K562 (cell line): ENCODE results near the gene MAD1L1. TPM values are rescaled to one million over a fixed set of nuclear protein-coding genes. Genes with fewer than 3 reads are reported as not detected.

ENCODE experiments used
- ATF7 ChIP-seq: fragments of 450-650 bp; IDR thresholded peaks from 2 replicates; pipeline ENCODE4 v1.7.1; 2014; ENCODE audit warnings: mild to moderate bottlenecking, moderate library complexity
- BCL6 ChIP-seq: fragments of 250-450 bp; sonication (Bioruptor Pico); IDR thresholded peaks from 2 replicates; pipeline ENCODE4 v1.4.0; 2020
- CBFA2T2 ChIP-seq: fragments of 450-650 bp; conservative IDR thresholded peaks from 2 replicates; pipeline ENCODE4 v1.6.1; 2017; ENCODE audit warnings: mild to moderate bottlenecking
- ETV6 ChIP-seq, 3 experiments: fragments of 150-350 bp in 1 of 3; sonication (generic) in 1 of 3; formaldehyde crosslinking in 1 of 3; IDR thresholded peaks; 2 replicates each; pipeline versions ENCODE4 v1.6.1 to v1.8.0; 2014 to 2022; ENCODE audit warnings: borderline replicate concordance in 2 of 3, low read depth in 2 of 3, antibody characterized with exemption in 1 of 3, low read length in 1 of 3, mild to moderate bottlenecking in 1 of 3, missing genetic modification reagents in 1 of 3
- GABPB2 ChIP-seq: fragments of 250-450 bp; sonication (Bioruptor Pico); conservative IDR thresholded peaks from 2 replicates; pipeline ENCODE4 v1.5.1; 2021; ENCODE audit warnings: mild to moderate bottlenecking
- HBP1 ChIP-seq: fragments of 450-650 bp; formaldehyde crosslinking; IDR thresholded peaks from 2 replicates; pipeline ENCODE4 v1.4.0; 2022; ENCODE audit warnings: missing genetic modification characterization
- KAT2B ChIP-seq: IDR thresholded peaks from one replicate; pipeline ENCODE4 v1.6.1; 2012; ENCODE audit warnings: low read depth, mild to moderate bottlenecking, control low read depth, inconsistent platforms, low read length, moderate library complexity
- MAFF ChIP-seq: IDR thresholded peaks from 2 replicates; pipeline ENCODE4 v1.6.1; 2012; ENCODE audit warnings: low read length, improper control_type of control experiment
- MITF ChIP-seq: IDR thresholded peaks from 2 replicates; pipeline ENCODE4 v1.6.1; 2014; ENCODE audit warnings: antibody characterized with exemption
- MTF1 ChIP-seq: fragments of 250-450 bp; sonication (Bioruptor Pico); IDR thresholded peaks from 2 replicates; pipeline ENCODE4 v1.9.0; 2021; ENCODE audit warnings: moderate library complexity, mild to moderate bottlenecking, inconsistent platforms, borderline replicate concordance
- NCOA2 ChIP-seq, 2 experiments: fragments of 450-650 bp; IDR thresholded peaks; 2 replicates each; pipeline ENCODE4 v1.6.1; 2018; ENCODE audit warnings: mild to moderate bottlenecking in 2 of 2, moderate library complexity in 1 of 2; ENCODE audit not compliant: partially characterized antibody in 2 of 2
- PHF8 ChIP-seq: fragments of 200-600 bp; sonication (generic); IDR thresholded peaks from 2 replicates; pipeline ENCODE4 v1.6.1; 2012; ENCODE audit warnings: mixed run types, mild to moderate bottlenecking, inconsistent platforms, low read length, moderate library complexity, borderline replicate concordance
- RAD21 ChIP-seq, 2 experiments: fragments of 250-450 bp in 1 of 2; fragments of 450-650 bp in 1 of 2; sonication (Bioruptor Pico) in 1 of 2; formaldehyde crosslinking in 1 of 2; IDR thresholded peaks in 1 of 2; conservative IDR thresholded peaks in 1 of 2; 2 replicates each; pipeline versions ENCODE4 v1.4.0 to v1.8.0; 2020 to 2022; ENCODE audit warnings: mild to moderate bottlenecking in 2 of 2, moderate library complexity in 1 of 2
- TCF3 ChIP-seq: sonication (generic); formaldehyde crosslinking; IDR thresholded peaks from 2 replicates; pipeline ENCODE4 v1.4.0; 2020; ENCODE audit warnings: mild to moderate bottlenecking, missing genetic modification reagents
- TEAD4 ChIP-seq, 2 experiments: sonication (generic) in 1 of 2; formaldehyde crosslinking in 1 of 2; IDR thresholded peaks; 2 replicates each; pipeline versions ENCODE4 v1.6.1 to v1.8.0; 2012 to 2022; ENCODE audit warnings: borderline replicate concordance in 1 of 2, inconsistent platforms in 1 of 2, low read length in 1 of 2, mild to moderate bottlenecking in 1 of 2, missing genetic modification reagents in 1 of 2
- THAP7 ChIP-seq: fragments of 250-450 bp; sonication (Bioruptor Pico); IDR thresholded peaks from 2 replicates; pipeline ENCODE4 v1.5.0; 2021
- ZFP36 ChIP-seq: fragments of 150-350 bp; IDR thresholded peaks from 2 replicates; pipeline ENCODE4 v1.6.1; 2018; ENCODE audit warnings: low read length, low read depth; ENCODE audit not compliant: partially characterized antibody
- ZNF311 ChIP-seq: fragments of 250-450 bp; sonication (Bioruptor Pico); IDR thresholded peaks from 2 replicates; pipeline ENCODE4 v1.4.0; 2020; ENCODE audit warnings: mild to moderate bottlenecking, moderate library complexity
- polyA plus RNA-seq, 8 experiments: library from polyadenylated mRNA; depleted of rRNA in 4 of 8; stranded (reverse) in 5 of 8; unstranded in 3 of 8; fragments of >200 nt; fragmentation: Nextera tagmentation in 2 of 8; fragmentation: Illumina TruSeq in 1 of 8; extraction: Ambion mirVana in 2 of 8; extraction: Trizol in 1 of 8; gene quantifications; 2 replicates each; pipeline versions ENCODE4 v1.2.1 to v1.2.3, GENCODE V29; 2011 to 2014; ENCODE audit warnings: inconsistent platforms in 1 of 8, missing spikeins in 1 of 8
- total RNA-seq, 7 experiments: library from RNA; depleted of rRNA in 6 of 7; stranded (reverse); fragments of >200 nt in 6 of 7; fragmentation: Illumina TruSeq in 2 of 7; extraction: Trizol in 2 of 7; gene quantifications; 2 replicates each; pipeline versions ENCODE4 v1.2.1 to v1.2.3, GENCODE V29; 2011 to 2021; ENCODE audit warnings: low replicate concordance in 1 of 7

MAD1L1 gene
- total and polyA plus RNA-seq, 9 of the 15 experiments (the other 6 are each of a cell fraction or from before 2014, with no cell fraction given), result 1.7 to 89.7 (median 18.0) TPM

GRCh38 chr7:2099048-2099957, 133.4 kb downstream of the MAD1L1 start (continued):
- TF ChIP-seq CBFA2T2, result peak; percentile 36; the same call in 1 of the 2 replicates
- TF ChIP-seq MTF1 (CRISPR knock-in tag), result no peak
- TF ChIP-seq ZNF311 (CRISPR knock-in tag), result no peak
- TF ChIP-seq GABPB2 (CRISPR knock-in tag), result no peak
- no peak for TF ChIP-seq HBP1
- TF ChIP-seq ATF7, result peak; percentile 29; the same call in 1 of the 2 replicates
- no peak for TF ChIP-seq ZFP36
- peak; percentile 54 for TF ChIP-seq TCF3 (CRISPR knock-in tag)
- TF ChIP-seq PHF8, result no peak
- 0 out of 2 replicates have a peak, but pooled peaks have one; percentile 38 for TF ChIP-seq MITF
- TF ChIP-seq MAFF, result no peak
- peak; percentile 46 to 70 for TF ChIP-seq RAD21 (CRISPR knock-in tag; conservative IDR thresholded peaks at IDR 0.05 in 1 of 2, IDR thresholded peaks at IDR 0.05 in 1 of 2)
- no peak for TF ChIP-seq THAP7 (CRISPR knock-in tag)
- no peak for TF ChIP-seq NCOA2 (IDR thresholded peaks at IDR 0.05; ENCODE audit: partially characterized antibody in 2 of 2)
- TF ChIP-seq ETV6 (IDR thresholded peaks at IDR 0.05; ENCODE audit: borderline replicate concordance in 1 of 2, low read depth in 2 of 2, low read length in 1 of 2), result no peak
- no peak for TF ChIP-seq ETV6 (CRISPR knock-in tag; IDR thresholded peaks at IDR 0.05; ENCODE audit: borderline replicate concordance)
- TF ChIP-seq KAT2B, result no peak
- TF ChIP-seq TEAD4 (IDR thresholded peaks at IDR 0.05; ENCODE audit: low read length), result peak; percentile 62; the same call in 1 of the 2 replicates
- no peak for TF ChIP-seq TEAD4 (CRISPR knock-in tag; IDR thresholded peaks at IDR 0.05; ENCODE audit: borderline replicate concordance)
- no peak for TF ChIP-seq BCL6 (CRISPR knock-in tag)
